EL (cell line): Measurements from ENCODE around the gene RNF207.

Experiments used
- DNase-seq: peaks from one replicate; pipeline ENCODE4 v3.0.0-alpha.2; 2016

RNF207 gene

GRCh38 chr1:6239213-6239752 lies 33.4 kb downstream of the RNF207 start:
- DNase-seq, result no peak

- DNase-seq, result peak; percentile 45
Observed at GRCh38 chr1:6239950-6240768, 34.2 kb downstream of the RNF207 start.

DNA sequence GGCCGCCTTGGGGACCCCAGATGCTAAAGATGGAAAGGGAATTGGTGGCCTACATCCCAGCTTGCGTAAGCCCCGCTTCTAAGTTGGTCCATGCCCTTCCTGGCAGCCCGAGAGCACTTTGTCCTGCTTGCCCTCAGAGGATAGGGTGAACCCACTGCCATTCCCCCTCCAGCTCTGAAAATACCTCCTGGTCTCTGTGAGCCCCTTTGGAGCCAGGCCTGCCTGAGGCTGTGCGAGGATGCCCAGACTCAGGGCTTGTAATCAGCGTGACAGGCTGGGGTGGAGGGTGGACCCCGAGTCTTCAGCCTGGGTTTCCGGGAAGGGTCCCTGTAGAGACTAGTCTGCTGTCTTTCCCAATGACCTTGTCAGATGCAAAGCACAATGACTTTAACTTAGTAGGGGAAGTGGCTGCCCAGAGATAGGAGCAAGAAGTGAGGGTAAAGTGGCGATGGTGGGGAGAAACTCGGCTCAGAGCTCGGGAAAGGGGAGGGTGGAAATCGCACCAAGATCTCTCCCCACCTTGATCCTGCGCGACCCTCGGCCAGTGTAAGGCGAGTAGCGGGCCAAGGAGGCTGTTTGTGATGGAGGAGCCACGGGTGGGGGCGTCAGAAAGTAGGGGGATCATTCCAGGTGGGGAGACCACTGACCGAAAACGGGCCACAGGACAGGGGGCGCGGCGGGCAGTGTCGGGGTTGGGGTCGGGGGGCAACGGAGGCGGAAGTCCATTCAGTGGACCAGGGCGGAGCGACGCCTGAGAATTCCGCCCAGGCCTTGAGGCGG lies 35.4 kb downstream of the RNF207 start:
- no peak for DNase-seq

DNA sequence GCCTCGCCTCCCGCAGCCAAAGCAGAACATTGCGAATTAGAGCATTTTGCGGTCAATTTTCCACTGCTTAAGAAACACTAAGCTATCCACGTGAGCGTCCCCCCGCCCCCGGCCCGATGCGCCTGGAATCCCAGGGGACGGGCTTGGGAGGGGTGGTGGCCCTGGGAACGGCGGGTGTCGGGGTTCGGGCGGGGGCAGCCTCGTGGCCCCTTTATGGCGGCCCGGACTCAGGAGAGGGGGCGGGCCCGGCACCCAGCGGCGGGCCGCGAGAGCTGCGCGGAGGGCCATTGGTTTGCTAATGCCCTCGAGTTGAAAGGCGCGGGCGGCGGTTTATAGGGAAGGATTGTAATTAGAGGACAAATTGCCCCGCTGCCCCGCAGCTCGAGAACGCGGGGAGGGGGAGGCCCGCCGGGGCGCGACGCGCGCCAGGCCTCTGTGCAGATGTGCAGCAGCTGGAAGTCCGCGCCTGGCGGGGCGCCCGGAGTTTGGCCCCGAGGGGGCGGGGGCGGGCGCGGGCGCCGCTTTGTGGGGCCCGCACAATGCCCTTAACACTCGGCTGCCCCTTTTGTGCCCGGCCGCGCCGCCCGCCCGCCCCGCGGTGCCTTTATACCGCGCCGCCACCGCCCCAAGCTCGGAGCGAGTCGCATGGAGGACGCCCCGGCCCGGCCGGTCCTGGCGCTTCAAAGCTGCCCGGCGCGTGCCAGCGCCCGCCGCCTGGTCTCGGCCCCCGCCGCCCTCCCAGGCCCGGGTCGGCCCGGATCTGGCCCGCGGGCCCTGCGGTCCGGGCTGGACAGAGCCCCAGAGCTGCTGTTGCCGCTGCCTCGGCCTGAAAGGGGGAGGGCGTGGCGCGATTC lies 36.2 kb downstream of the RNF207 start:
- DNase-seq, result no peak

GRCh38 chr1:6243053-6243834 lies 37.3 kb downstream of the RNF207 start:
- DNase-seq, result no peak

- no peak for DNase-seq
Observed at GRCh38 chr1:6243993-6244392, 38.1 kb downstream of the RNF207 start, which contains the start of gene HES3. Gene HES3 (plus strand): TSS chr1:6244179. CDS start chr1:6244366, 187 bp downstream.

DNA sequence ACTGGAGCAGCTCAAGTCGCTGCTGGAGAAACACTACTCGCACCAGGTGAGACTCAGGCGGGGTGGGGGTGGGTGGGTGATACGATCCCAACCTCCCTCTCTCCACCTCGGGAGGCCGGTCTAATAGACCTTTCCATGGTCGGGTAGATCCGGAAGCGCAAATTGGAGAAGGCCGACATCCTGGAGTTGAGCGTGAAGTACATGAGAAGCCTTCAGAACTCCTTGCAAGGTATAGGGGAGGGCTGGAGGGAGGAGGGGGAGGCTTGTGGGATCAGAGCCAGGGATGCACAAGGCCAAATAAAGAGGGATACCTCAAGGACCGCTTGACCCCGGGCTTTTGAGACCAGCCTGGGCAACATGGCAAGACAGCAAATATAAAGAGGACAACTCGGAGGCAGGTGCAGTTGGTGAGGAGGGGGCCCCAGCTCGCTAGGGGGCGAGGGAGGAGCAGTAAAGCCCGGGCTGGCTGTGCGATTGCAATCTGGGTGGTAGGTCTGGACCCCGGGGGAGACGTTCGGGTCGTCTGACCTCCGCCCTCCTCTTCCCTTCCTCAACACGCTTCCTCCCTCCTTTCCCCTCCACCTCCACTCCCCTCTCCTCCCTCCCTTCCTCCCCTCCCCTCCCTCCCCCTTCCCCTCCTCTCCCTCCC lies 38.6 kb downstream of the RNF207 start:
- no peak for DNase-seq

DNA sequence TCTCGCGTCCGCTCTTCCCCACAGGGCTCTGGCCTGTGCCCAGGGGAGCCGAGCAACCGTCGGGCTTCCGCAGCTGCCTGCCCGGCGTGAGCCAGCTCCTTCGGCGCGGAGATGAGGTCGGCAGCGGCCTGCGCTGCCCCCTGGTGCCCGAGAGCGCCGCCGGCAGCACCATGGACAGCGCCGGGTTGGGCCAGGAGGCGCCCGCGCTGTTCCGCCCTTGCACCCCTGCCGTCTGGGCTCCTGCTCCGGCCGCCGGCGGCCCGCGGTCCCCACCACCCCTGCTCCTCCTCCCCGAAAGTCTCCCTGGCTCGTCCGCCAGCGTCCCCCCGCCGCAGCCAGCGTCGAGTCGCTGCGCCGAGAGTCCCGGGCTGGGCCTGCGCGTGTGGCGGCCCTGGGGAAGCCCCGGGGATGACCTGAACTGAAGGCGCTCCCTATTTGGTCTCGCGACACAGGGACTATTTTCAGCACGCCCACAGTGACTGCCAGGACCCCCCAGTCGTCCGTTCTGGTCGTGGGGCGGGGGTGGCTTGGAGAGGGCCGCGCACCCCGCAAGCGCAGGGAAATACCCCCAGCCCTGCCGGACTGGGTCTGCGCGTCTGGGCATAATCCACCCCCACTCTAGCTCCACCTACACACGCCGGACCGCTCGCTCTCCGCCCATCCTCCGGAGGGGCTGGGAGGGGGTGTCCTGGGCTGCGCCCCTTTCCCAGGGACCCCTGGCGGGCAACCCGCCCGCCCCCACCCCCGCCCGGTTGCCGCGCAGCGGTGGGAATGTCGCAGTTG lies 39.4 kb downstream of the RNF207 start:
- peak; percentile 79 for DNase-seq

GRCh38 chr1:6245869-6246496 lies 40.1 kb downstream of the RNF207 start:
- no peak for DNase-seq

DNA sequence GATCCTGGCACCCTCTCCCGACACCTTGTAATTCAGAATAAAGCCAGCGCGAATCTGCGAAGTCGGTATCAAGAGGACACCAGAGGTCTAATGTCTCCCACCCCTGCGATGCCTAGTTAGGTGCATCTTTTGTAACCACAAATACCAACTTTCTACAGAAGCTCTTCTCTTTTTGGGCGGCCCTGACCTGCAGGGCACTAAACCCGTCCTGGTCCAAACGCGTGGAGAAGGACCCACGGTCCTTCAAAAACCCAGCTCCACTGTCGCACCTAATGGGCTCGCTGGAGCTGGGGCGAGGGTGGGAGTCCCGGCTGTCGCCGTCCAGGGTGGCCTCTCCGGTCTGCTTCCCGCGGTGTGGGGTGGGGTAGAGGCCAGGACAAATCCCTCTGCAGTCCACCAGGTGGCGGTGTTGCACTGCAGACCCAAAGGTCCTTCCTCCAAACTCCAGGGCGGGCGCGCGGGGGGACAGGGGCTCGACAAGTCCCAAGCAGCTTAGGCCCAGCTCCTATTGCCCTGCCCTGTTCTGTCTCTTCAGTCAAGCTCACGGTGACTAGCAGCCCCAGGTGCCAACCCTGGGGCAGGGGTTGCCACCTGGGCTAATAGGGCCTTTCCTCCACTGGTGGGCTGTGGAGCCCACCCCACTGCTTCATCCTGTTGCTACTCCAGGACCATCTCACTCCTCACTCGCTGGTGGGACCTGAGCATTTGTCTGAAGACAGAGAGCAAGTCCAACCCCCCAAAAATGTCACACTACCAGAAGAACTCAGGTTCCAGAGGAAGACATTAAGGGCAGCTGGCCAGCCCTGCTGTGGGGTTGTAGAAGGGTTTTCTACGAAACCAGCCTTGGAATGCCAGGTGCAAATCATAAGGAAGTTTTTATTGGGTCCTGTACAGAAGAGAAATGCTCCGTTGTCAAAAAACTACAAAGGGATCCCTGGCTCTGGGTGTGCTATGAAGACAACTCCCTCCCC lies 40.9 kb downstream of the RNF207 start:
- peak; percentile 72 for DNase-seq

DNA sequence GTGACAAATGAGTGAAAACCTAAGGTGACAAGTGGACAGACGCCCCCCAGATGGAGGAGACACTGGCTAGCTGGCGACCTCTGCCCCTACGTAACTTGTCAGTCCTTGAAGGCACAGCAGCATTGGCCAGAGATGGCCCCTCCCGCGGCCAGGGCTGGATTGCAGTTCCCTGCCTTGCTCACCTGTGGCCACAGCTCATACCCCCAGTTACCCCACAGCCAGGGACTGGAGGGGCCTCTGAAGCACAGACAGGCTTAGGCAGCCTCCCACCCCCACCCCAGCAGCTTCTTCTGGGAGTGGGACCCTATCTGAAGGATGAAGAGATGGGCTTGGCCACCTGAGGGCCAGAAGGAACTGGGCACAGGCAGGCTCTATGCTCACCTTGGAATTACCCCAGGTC lies 41.7 kb downstream of the RNF207 start:
- no peak for DNase-seq

- no peak for DNase-seq
Observed at GRCh38 chr1:6248161-6248776, 42.4 kb downstream of the RNF207 start.

DNA sequence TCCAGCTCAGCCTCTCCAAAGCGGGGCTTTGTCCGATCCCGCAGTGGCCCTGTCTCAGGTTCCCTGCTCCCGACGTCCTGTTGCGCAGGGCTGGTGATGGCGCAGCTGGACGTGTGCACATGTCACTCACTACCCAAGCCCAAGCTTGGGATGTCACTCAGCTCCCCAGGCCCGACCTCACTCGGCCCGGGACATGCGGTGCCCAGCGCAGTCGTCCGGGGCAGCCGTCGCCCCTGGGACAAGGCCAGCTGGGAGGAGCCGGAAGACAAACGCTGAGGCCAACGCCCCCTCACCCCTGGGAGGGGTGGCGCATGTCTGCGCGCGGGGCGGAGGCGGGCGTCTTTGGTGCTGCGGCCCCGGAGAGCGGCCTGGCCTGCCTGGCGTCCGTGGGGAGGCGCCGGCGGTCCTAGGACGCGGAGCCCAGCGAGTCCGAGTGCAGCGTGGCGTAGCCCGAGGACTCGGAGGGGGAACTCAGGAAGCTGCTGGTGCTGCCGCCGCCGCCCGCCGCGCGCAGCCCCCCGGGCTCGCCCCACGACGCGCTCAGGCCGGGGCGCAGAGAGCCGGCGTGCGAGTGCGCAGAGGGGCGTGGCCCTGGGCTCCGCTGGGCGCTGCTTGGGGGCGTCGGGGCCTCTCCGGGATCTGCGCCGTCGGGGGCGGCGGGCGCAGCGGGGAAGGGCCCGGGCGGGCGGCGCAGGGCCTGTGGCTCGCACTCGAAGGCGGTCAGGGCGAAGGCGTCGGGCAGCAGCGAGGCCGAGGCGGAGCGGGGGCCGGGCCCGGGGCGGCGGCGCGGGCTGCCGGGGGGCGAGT lies 43.2 kb downstream of the RNF207 start:
- peak; percentile 37 for DNase-seq

- no peak for DNase-seq
Observed at GRCh38 chr1:6249739-6250689, 44.1 kb downstream of the RNF207 start.

DNA sequence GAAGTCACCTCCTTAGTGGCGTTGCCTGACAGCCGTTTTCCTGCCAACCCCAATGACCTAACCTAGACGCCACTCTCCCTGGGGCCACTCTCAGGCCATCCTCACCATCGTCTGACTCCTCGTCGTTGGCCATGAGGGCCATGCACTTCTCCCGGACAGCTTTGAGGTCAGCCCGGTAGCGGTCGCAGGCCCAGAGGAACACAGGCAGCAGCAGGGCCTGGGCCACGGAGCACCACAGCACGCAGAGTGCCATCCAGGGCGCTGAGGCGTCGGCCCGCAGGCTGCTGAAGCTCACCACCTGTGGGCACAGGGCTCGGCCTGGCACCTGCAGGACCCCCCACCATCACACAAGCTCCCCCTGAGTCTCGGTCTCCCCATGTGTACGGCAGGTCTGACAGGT lies 45.3 kb downstream of the RNF207 start:
- no peak for DNase-seq

DNA sequence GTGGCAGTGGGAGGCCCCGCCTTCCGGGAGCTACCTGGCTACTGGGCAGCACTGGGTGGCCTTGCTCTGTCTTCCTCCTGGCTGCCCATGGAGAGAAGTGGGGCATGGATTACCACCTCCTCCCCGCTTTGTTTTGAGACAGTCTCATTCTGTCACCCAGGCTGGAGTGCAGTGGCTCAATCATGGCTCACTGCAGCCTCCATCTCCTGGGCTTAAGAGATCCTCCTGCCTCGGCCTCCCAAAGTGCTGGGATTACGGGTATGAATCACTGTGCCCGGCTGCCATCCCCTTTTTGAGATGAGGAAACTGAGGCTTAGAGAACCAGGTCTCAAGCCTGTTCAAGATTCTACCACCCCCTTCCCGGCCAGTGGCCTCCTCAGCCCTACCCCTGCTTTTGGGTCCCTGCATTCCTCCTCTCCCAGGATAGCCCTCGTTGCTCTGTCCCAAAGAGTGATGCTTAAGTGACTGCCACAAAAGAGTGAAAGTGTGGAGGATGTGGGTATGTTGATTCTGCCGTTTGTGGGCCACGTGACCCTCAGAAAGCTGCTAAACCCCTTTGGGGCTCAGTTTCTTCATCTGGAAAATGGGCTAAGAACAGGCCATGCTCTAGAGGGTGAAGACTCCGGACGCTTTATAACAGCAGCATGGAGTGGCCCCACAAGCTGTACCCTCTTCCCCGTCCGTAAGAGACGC lies 45.9 kb downstream of the RNF207 start:
- no peak for DNase-seq
